KMS-11 (cell line): ENCODE results near the gene PELI3.

Experiments used
- H2AFZ ChIP-seq: fragments of 200-600 bp; sonication (generic); 2 replicates; pipeline ENCODE4 v1.6.1; 2016; ENCODE audit warnings: antibody characterized with exemption, mixed run types, low read depth
- H3K27ac ChIP-seq: fragments of 200-600 bp; sonication (generic); 2 replicates; pipeline ENCODE4 v1.6.1; 2016; ENCODE audit warnings: mild to moderate bottlenecking, mixed run types
- H3K27me3 ChIP-seq: fragments of 200-600 bp; sonication (generic); 2 replicates; pipeline ENCODE4 v1.6.1; 2017; ENCODE audit warnings: mild to moderate bottlenecking, low read depth, mixed run types, moderate library complexity; ENCODE audit not compliant: insufficient read depth
- H3K36me3 ChIP-seq: fragments of 200-600 bp; sonication (generic); 2 replicates; pipeline ENCODE4 v1.6.1; 2017; ENCODE audit warnings: mild to moderate bottlenecking, mixed run types; ENCODE audit not compliant: insufficient read depth
- H3K4me1 ChIP-seq: fragments of 200-600 bp; sonication (generic); 2 replicates; pipeline ENCODE4 v1.6.1; 2016; ENCODE audit warnings: mild to moderate bottlenecking, low read depth, mixed run types; ENCODE audit not compliant: poor library complexity, severe bottlenecking
- H3K4me2 ChIP-seq: fragments of 200-600 bp; sonication (generic); 2 replicates; pipeline ENCODE4 v1.7.0; 2016; ENCODE audit warnings: mild to moderate bottlenecking, mixed run types
- H3K4me3 ChIP-seq: fragments of 200-600 bp; sonication (generic); IDR thresholded peaks from 2 replicates; pipeline ENCODE4 v1.6.1; 2017; ENCODE audit warnings: low read depth, low read length, mixed read lengths; ENCODE audit not compliant: insufficient read depth
- H3K79me2 ChIP-seq: fragments of 200-600 bp; sonication (generic); 2 replicates; pipeline ENCODE4 v1.6.1; 2016; ENCODE audit warnings: low read depth, mixed run types; ENCODE audit not compliant: insufficient read depth
- H3K9ac ChIP-seq: fragments of 200-600 bp; sonication (generic); 2 replicates; pipeline ENCODE4 v1.6.1; 2016; ENCODE audit warnings: mild to moderate bottlenecking, mixed run types
- H4K20me1 ChIP-seq: fragments of 200-600 bp; sonication (generic); 2 replicates; pipeline ENCODE4 v1.6.1; 2016; ENCODE audit warnings: mild to moderate bottlenecking, mixed run types; ENCODE audit not compliant: insufficient read depth
- CTCF ChIP-seq: fragments of 200-600 bp; sonication (generic); conservative IDR thresholded peaks from 2 replicates; pipeline ENCODE4 v1.6.1; 2017; ENCODE audit warnings: low read depth, mild to moderate bottlenecking, antibody characterized with exemption, low read length, moderate library complexity, mixed read lengths

Gene PELI3

GRCh38 chr11:66477263-66478201, 10.8 kb downstream of the PELI3 start:
- Histone ChIP-seq H3K27ac (no peak overlapping the region), H3K36me3 (no peaks in the 10 kb centered on the region), H3K79me2 (peaks cover 15% of the 10 kb centered on the region; the same call in 1 of the 2 replicates), H2AFZ (no peak overlapping the region), H4K20me1 (no peaks in the 10 kb centered on the region), H3K4me1 (peaks cover 13% of the 10 kb centered on the region), H3K27me3 (no peaks in the 10 kb centered on the region), H3K4me2 (no peak overlapping the region), H3K9ac (no peak overlapping the region), H3K4me3 (no peak overlapping the region)
- no peak for TF ChIP-seq CTCF

- H3K79me2 ChIP-seq, result peaks cover 15% of the 10 kb centered on the region; the same call in 1 of the 2 replicates
- H2AFZ ChIP-seq, result no peak overlapping the region
- no peaks in the 10 kb centered on the region for H4K20me1 ChIP-seq
- peak overlapping the region; percentile 88; the same call in 1 of the 2 replicates for H3K9ac ChIP-seq
- peak overlapping the region; percentile 96 for H3K4me2 ChIP-seq
- TF ChIP-seq CTCF, result peak; percentile 94
- no peaks in the 10 kb centered on the region for H3K27me3 ChIP-seq
- peak overlapping the region; percentile 60; the same call in 1 of the 2 replicates for H3K27ac ChIP-seq
- peaks cover 13% of the 10 kb centered on the region for H3K4me1 ChIP-seq
- H3K4me3 ChIP-seq, result no peak overlapping the region
- H3K36me3 ChIP-seq, result no peaks in the 10 kb centered on the region
Measured at GRCh38 chr11:66478729-66479393, 12.2 kb downstream of the PELI3 start.

GRCh38 chr11:66479394-66480116, 12.8 kb downstream of the PELI3 start:
- TF ChIP-seq CTCF, result no peak
- H3K9ac ChIP-seq, result peak overlapping the region; percentile 88
- H3K36me3 ChIP-seq, result no peaks in the 10 kb centered on the region

More at GRCh38 chr11:66479394-66480116, 12.8 kb downstream of the PELI3 start:
- H2AFZ ChIP-seq, result peak overlapping the region; percentile 71; the same call in 1 of the 2 replicates
- peaks cover 13% of the 10 kb centered on the region for H3K4me1 ChIP-seq
- no peaks in the 10 kb centered on the region for H3K27me3 ChIP-seq
- H3K4me3 ChIP-seq, result no peak overlapping the region
- H4K20me1 ChIP-seq, result no peaks in the 10 kb centered on the region
- peaks cover 15% of the 10 kb centered on the region; the same call in 1 of the 2 replicates for H3K79me2 ChIP-seq
- peak overlapping the region; percentile 60 for H3K27ac ChIP-seq
- peak overlapping the region; percentile 96 for H3K4me2 ChIP-seq
